CD8-positive, alpha-beta memory T cell (primary cell): ENCODE results near the gene GNPDA1. TPM values are rescaled to one million over a fixed set of nuclear protein-coding genes. Genes with fewer than 3 reads are reported as not detected.

Source experiments
- CTCF ChIA-PET: fragments of 350-600 bp; sonication (Branson Sonifier 250); formaldehyde crosslinking; loops from one replicate; lab custom pipeline; 2021; ENCODE audit warnings: antibody characterized with exemption; lab: Charles Lee
- POLR2A ChIA-PET: fragments of 350-600 bp; sonication (Branson Sonifier 250); formaldehyde crosslinking; loops from one replicate; lab custom pipeline; 2021; ENCODE audit warnings: antibody characterized with exemption; lab: Charles Lee
- DNase-seq, 5 donors: peaks; one replicate each; pipeline versions ENCODE4 v3.0.0 to v3.0.0-alpha.2; 2020 to 2022; ENCODE audit warnings: mixed read lengths in 1 of 5
- H3K27ac ChIP-seq: one replicate; pipeline ENCODE4 v1.7.0; 2013; ENCODE audit warnings: low read depth, mild to moderate bottlenecking, low read length, moderate library complexity
- H3K27me3 ChIP-seq: 2 replicates; pipeline ENCODE4 v1.7.0; 2013; ENCODE audit warnings: low read length, mild to moderate bottlenecking; ENCODE audit not compliant: insufficient read depth, poor library complexity, severe bottlenecking
- H3K36me3 ChIP-seq: 2 replicates; pipeline ENCODE4 v1.7.0; 2013; ENCODE audit warnings: mild to moderate bottlenecking, low read length, moderate library complexity; ENCODE audit not compliant: insufficient read depth
- H3K4me1 ChIP-seq: 2 replicates; pipeline ENCODE4 v1.7.0; 2013; ENCODE audit warnings: mild to moderate bottlenecking, low read length, moderate library complexity; ENCODE audit not compliant: insufficient read depth
- H3K4me3 ChIP-seq: 2 replicates; pipeline ENCODE4 v1.7.0; 2013; ENCODE audit warnings: mild to moderate bottlenecking, low read length
- H3K9me3 ChIP-seq: 2 replicates; pipeline ENCODE4 v1.7.0; 2013; ENCODE audit warnings: mild to moderate bottlenecking, low read length
- H3K27ac Mint-ChIP-seq, 8 donors: one replicate each; pipeline ENCODE4 v1.8.0; 2020 to 2021; ENCODE audit warnings: mixed read lengths in 8 of 8, mild to moderate bottlenecking in 6 of 8, inconsistent platforms in 3 of 8, moderate library complexity in 3 of 8
- H3K27me3 Mint-ChIP-seq, 2 donors: one replicate each; pipeline ENCODE4 v1.8.0; 2020 to 2021; ENCODE audit warnings: mixed read lengths in 2 of 2, mild to moderate bottlenecking in 1 of 2, moderate library complexity in 1 of 2
- H3K36me3 Mint-ChIP-seq, 3 donors: one replicate each; pipeline ENCODE4 v1.8.0; 2020 to 2021; ENCODE audit warnings: mixed read lengths in 3 of 3, inconsistent platforms in 1 of 3, mild to moderate bottlenecking in 1 of 3
- H3K4me1 Mint-ChIP-seq, 3 donors: one replicate each; pipeline ENCODE4 v1.8.0; 2020 to 2021; ENCODE audit warnings: mixed read lengths in 3 of 3, inconsistent platforms in 1 of 3, mild to moderate bottlenecking in 1 of 3
- H3K4me3 Mint-ChIP-seq, 7 donors: one replicate each; pipeline ENCODE4 v1.8.0; 2020 to 2021; ENCODE audit warnings: mixed read lengths in 7 of 7, mild to moderate bottlenecking in 6 of 7, moderate library complexity in 4 of 7, inconsistent platforms in 2 of 7
- H3K9me3 Mint-ChIP-seq, 5 donors: one replicate each; pipeline ENCODE4 v1.8.0; 2020 to 2022; ENCODE audit warnings: mixed read lengths in 5 of 5, mild to moderate bottlenecking in 3 of 5, moderate library complexity in 2 of 5, inconsistent platforms in 1 of 5
- polyA plus RNA-seq: library from polyadenylated mRNA; unstranded; fragments of 300-500 nt; fragmentation: Illumina TruSeq; gene quantifications from one replicate; pipeline ENCODE4 v1.2.3, GENCODE V29; 2021
- total RNA-seq, 2 experiments: library from RNA; stranded (reverse); gene quantifications; one replicate each; pipeline ENCODE4 v1.2.3, GENCODE V29; 2021

GNPDA1 gene
- total and polyA plus RNA-seq, 3 experiments from 2014 or later: 32.5 to 70.0 (median 62.4) TPM

GRCh38 chr5:141982626-141983025 lies 30.2 kb downstream of the GNPDA1 start:
- H3K27me3 ChIP-seq: no peaks in the 10 kb centered on the region
- Mint-ChIP-seq H3K9me3 (no peaks in the 10 kb centered on the region), H3K36me3 (peaks cover 11 to 89% (median 32%) of the 10 kb centered on the region in 3 donors), H3K27ac (no peak overlapping the region), H3K27me3 (no peaks in the 10 kb centered on the region), H3K4me3 (no peak overlapping the region), H3K4me1 (peaks cover 0 to 5% (median 0%) of the 10 kb centered on the region in 3 donors)
- H3K4me1 ChIP-seq: no peaks in the 10 kb centered on the region
- ChIA-PET POLR2A (interaction anchor here (0.5 kb wide), 1 partner anchor 110 kb away, joined by 6 read pairs; no protein-coding TSS in a partner anchor), CTCF (no interaction called here)
- H3K27ac ChIP-seq: no peak overlapping the region
- H3K4me3 ChIP-seq: no peak overlapping the region
- H3K9me3 ChIP-seq: no peaks in the 10 kb centered on the region
- peaks cover 41% of the 10 kb centered on the region for H3K36me3 ChIP-seq
- DNase-seq: no peak

- Mint-ChIP-seq H3K4me1 (peaks cover 13 to 31% (median 27%) of the 10 kb centered on the region in 3 donors), H3K27me3 (no peaks in the 10 kb centered on the region), H3K27ac (peak overlapping the region in 1 of 8 donors; percentile 28), H3K36me3 (peaks cover 11 to 81% (median 34%) of the 10 kb centered on the region in 3 donors), H3K9me3 (no peaks in the 10 kb centered on the region), H3K4me3 (no peak overlapping the region)
- DNase-seq: no peak
- POLR2A ChIA-PET: interaction anchor here (0.7 to 1.7 kb wide), 2 partner anchors 10 to 97 kb away, joined by 3 to 4 read pairs; partner anchors contain the start of gene RNF14
- CTCF ChIA-PET: interaction anchor here (1.0 to 4.0 kb wide), 5 partner anchors 10 to 287 kb away, joined by 3 to 22 read pairs (median 6); partner anchors contain the start of gene RNF14
- no peaks in the 10 kb centered on the region for H3K27me3 ChIP-seq
- H3K4me1 ChIP-seq: peaks cover 8% of the 10 kb centered on the region
- peaks cover 35% of the 10 kb centered on the region for H3K36me3 ChIP-seq
- no peaks in the 10 kb centered on the region for H3K9me3 ChIP-seq
- no peak overlapping the region for H3K27ac ChIP-seq
- H3K4me3 ChIP-seq: no peak overlapping the region
Measured at GRCh38 chr5:141978389-141978788, 34.4 kb downstream of the GNPDA1 start.

GRCh38 chr5:141976176-141976575 lies 36.7 kb downstream of the GNPDA1 start:
- Mint-ChIP-seq H3K4me1 (peaks cover 13 to 40% (median 29%) of the 10 kb centered on the region in 3 donors), H3K27me3 (no peaks in the 10 kb centered on the region), H3K36me3 (peaks cover 11 to 68% (median 27%) of the 10 kb centered on the region in 3 donors), H3K4me3 (no peak overlapping the region), H3K27ac (peak overlapping the region in 1 of 8 donors; percentile 61), H3K9me3 (no peaks in the 10 kb centered on the region)
- POLR2A ChIA-PET: interaction anchor here (0.5 to 1.5 kb wide), 3 partner anchors 14 to 79 kb away, joined by 3 to 9 read pairs (median 5); no protein-coding TSS in a partner anchor
- Histone ChIP-seq H3K4me1 (peaks cover 8% of the 10 kb centered on the region), H3K27ac (no peak overlapping the region), H3K36me3 (peaks cover 35% of the 10 kb centered on the region), H3K9me3 (no peaks in the 10 kb centered on the region), H3K27me3 (no peaks in the 10 kb centered on the region), H3K4me3 (no peak overlapping the region)
- DNase-seq: no peak
- CTCF ChIA-PET: interaction anchor here (0.6 to 4.0 kb wide), 7 partner anchors 8 to 284 kb away, joined by 3 to 22 read pairs (median 5); partner anchors contain the start of gene RNF14

DNA sequence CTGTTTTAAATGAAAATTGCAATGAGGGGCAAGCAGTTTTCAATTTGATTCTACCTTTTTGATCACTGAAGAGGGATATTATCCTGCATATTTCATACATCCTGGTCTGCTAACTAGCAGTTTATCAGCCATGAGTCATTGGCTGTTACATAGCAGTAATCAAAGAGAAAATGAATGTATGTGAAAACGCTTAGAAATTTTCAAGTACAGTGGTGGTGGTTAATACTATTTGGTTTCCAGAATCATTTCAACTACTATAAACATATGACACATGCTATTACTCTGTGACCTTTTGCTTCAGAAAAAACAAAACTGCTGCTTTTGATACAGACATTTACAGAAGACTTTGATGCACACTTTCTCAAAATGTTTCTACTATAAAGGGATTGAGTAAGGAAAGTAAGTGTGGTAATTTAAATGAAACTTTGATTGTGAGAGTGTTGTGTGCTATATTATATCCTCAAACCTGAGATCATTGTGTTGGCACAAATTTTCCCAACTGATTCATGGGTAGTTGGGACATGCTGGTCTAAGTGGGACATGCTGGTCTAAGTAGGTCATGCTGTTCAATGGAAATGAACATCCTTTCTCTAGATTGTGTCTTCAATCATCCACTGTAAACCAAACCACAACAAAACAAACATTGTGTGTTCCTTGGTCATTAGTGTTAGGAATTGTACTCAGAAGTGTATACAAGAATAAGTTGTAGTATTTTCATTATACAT lies 38.8 kb downstream of the GNPDA1 start:
- no peaks in the 10 kb centered on the region for H3K9me3 Mint-ChIP-seq
- peaks cover 5 to 60% (median 16%) of the 10 kb centered on the region in 3 donors for H3K36me3 Mint-ChIP-seq
- no peaks in the 10 kb centered on the region for H3K27me3 Mint-ChIP-seq
- no peak for DNase-seq
- Histone ChIP-seq H3K36me3 (peaks cover 23% of the 10 kb centered on the region), H3K27ac (no peak overlapping the region), H3K4me1 (peaks cover 22% of the 10 kb centered on the region), H3K4me3 (no peak overlapping the region), H3K9me3 (no peaks in the 10 kb centered on the region), H3K27me3 (no peaks in the 10 kb centered on the region)
- H3K4me3 Mint-ChIP-seq: no peak overlapping the region
- ChIA-PET CTCF (no interaction called here), POLR2A (no interaction called here)
- H3K27ac Mint-ChIP-seq: peak overlapping the region in 2 of 8 donors; percentile 13 to 58
- peaks cover 28 to 59% (median 46%) of the 10 kb centered on the region in 3 donors for H3K4me1 Mint-ChIP-seq

DNA sequence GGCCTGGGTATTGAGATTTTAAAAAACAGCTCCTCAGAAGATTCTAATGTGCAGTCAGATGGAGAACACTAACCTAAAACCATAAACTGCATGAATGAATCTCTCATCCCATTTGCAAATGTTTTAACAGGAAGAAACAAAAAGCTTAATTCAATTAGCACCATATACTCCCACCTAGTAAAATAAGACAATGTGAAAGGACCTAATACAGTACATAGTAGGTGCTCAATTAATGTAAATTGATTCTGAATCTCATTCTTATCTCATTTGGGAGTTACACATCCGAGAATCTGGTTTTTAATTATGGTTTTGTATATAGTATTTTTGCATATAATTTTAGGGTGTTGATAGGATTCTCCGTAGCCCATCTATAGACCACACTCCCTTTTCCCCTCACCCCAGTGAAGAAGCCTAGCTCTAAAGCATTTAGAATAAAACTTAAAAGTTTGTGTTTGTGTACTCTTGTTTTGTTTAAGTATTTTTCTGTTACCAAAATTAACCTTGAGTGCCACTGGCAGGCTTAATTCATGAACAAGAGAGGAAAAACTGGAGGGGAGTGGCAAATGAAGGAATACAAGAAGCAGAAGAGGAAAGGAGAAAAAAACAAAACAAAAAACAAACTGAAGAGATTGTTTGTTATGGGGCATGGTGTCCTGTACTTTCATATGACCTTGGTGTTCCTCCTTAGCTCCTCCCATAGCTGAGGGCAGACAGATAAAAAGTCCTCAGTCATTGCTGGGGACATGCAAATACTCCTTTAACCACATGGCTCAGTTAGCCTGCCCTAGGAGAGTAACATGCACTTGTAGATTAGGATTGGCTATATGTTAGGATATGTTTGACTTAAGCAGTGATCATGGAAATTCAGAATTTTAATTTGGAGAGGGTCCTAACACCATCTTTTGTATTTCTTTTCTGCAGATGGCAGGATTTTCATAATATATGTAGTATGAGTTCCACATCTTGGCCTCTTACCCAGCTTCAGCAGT lies 42.8 kb downstream of the GNPDA1 start:
- peak overlapping the region; percentile 74 for H3K27ac ChIP-seq
- H3K4me1 Mint-ChIP-seq: peaks cover 29 to 54% (median 51%) of the 10 kb centered on the region in 3 donors
- DNase-seq: no peak
- H3K4me3 Mint-ChIP-seq: peak overlapping the region; percentile 87 to 97 (median 95)
- H3K27me3 Mint-ChIP-seq: no peaks in the 10 kb centered on the region
- H3K4me1 ChIP-seq: peaks cover 22% of the 10 kb centered on the region
- peaks cover 0 to 33% (median 7%) of the 10 kb centered on the region in 3 donors for H3K36me3 Mint-ChIP-seq
- H3K9me3 Mint-ChIP-seq: no peaks in the 10 kb centered on the region
- H3K4me3 ChIP-seq: peak overlapping the region; percentile 69
- ChIA-PET POLR2A (interaction anchor here (0.5 to 2.0 kb wide), 15 partner anchors 10 to 1008 kb away, joined by 3 to 27 read pairs (median 4); partner anchors contain the start of genes DELE1, FCHSD1, GNPDA1 and NDFIP1), CTCF (interaction anchor here (0.8 to 6.2 kb wide), 37 partner anchors 8 to 743 kb away, joined by 3 to 76 read pairs (median 4); partner anchors contain the start of genes DIAPH1, GNPDA1 and PCDH12)
- H3K36me3 ChIP-seq: peaks cover 11% of the 10 kb centered on the region
- no peaks in the 10 kb centered on the region for H3K27me3 ChIP-seq
- no peaks in the 10 kb centered on the region for H3K9me3 ChIP-seq
- peak overlapping the region; percentile 96 to 99 (median 98) for H3K27ac Mint-ChIP-seq

DNA sequence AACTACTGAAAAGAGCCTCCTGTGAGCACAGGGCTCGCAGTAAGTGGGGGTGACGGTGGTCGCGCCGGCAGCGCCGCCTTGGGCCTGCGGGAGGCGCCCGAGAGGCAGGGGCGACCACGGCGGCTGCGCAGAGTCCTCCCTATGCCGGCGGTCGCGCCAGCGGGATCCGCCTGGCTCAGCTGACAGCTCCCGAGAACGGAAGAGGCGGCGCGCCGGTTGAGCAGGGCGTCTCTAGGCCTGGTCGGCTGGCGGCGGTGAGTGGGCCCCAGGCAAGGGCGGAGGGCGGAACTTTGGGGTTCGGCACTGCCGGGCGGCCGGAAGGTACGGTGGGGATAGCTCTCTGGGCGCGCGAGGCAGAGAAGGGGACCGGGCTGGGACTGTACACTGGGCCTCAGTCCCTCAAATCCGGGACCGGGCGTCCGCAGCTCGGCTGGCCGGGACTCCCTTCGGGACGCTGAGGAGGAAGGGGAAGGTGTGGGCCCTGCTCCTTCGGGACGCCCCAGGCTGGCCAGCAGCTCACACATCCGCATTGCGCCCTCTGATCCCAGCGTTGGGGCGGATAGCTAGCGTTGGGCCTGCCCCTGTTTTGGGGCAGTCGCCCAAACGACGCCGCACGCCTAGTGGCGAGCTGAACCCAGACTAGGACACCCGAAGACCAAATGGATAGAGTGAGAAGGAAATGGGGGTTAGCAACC lies 43.8 kb downstream of the GNPDA1 start, which contains the start of gene RNF14:
RNF14 (plus strand) TSS at position 192 of the 695 bp plus-strand sequence. CDS start 4,484 bp downstream, outside the sequence.
- peak within 1 kb of the TSS; percentile 87 to 97 (median 95) for H3K4me3 Mint-ChIP-seq
- Histone ChIP-seq H3K27me3 (no peaks in the 10 kb centered on the region), H3K27ac (peak within 1 kb of the TSS; percentile 74), H3K4me1 (peaks cover 17% of the 10 kb centered on the region), H3K9me3 (no peaks in the 10 kb centered on the region), H3K36me3 (peaks cover 4% of the 10 kb centered on the region), H3K4me3 (peak within 1 kb of the TSS; percentile 69)
- POLR2A ChIA-PET: interaction anchor here (0.7 to 2.0 kb wide), 21 partner anchors 9 to 1465 kb away, joined by 3 to 27 read pairs (median 4); partner anchors contain the start of genes DELE1, FCHSD1, GNPDA1 and NDFIP1
- CTCF ChIA-PET: interaction anchor here (0.7 to 6.2 kb wide), 53 partner anchors 9 to 744 kb away, joined by 3 to 76 read pairs (median 4); partner anchors contain the start of genes DELE1, DIAPH1, GNPDA1 and PCDH12
- H3K27me3 Mint-ChIP-seq: no peaks in the 10 kb centered on the region
- DNase-seq: peak; percentile 91 to 96 (median 94)
- H3K9me3 Mint-ChIP-seq: no peaks in the 10 kb centered on the region
- peaks cover 24 to 44% (median 40%) of the 10 kb centered on the region in 3 donors for H3K4me1 Mint-ChIP-seq
- H3K27ac Mint-ChIP-seq: peak within 1 kb of the TSS; percentile 96 to 99 (median 98)
- peaks cover 0 to 23% (median 5%) of the 10 kb centered on the region in 3 donors for H3K36me3 Mint-ChIP-seq
